Measurements from ENCODE around the gene BAHCC1. TPM values are rescaled to one million over a fixed set of nuclear protein-coding genes. Genes with fewer than 3 reads are reported as not detected.

BAHCC1 gene
- total RNA-seq, 2 experiments from 2014 or later = 0.20 to 0.41 TPM

GRCh38 chr17:81364278-81365147, 30.7 kb upstream of the BAHCC1 start:
- intact Hi-C loops (cut with DNase I, micrococcal nuclease) = no loop called here

GRCh38 chr17:81365148-81365600, 30.1 kb upstream of the BAHCC1 start:
- Mint-ChIP-seq H3K36me3 (ENCODE audit: low read depth) (no peaks in the 10 kb centered on the region), H3K27me3 (peaks cover 55% of the 10 kb centered on the region), H3K27ac (no peak overlapping the region), H3K4me1 (ENCODE audit: low read depth) (peaks cover 15% of the 10 kb centered on the region), H3K4me3 (peak overlapping the region; percentile 58), H3K9me3 (no peaks in the 10 kb centered on the region)
- intact Hi-C loops (cut with DNase I, micrococcal nuclease) = no loop called here
- TF ChIP-seq CTCF (IDR thresholded peaks at IDR 0.05) = no peak
- Histone ChIP-seq H3K27ac (ENCODE audit: low read depth in 1 of 2, low read length in 2 of 2) (no peak overlapping the region), H3K4me1 (ENCODE audit: insufficient read depth, low read length) (peaks cover 18% of the 10 kb centered on the region), H3K9me3 (ENCODE audit: control insufficient read depth in 1 of 2, insufficient read depth in 1 of 2, low read length in 2 of 2) (peaks cover 0 to 11% of the 10 kb centered on the region in 2 experiments), H3K4me3 (ENCODE audit: low read length) (no peak overlapping the region), H3K36me3 (ENCODE audit: insufficient read depth, low read length) (no peaks in the 10 kb centered on the region), H3K27me3 (ENCODE audit: control insufficient read depth in 1 of 2, insufficient read depth in 2 of 2, low read length in 2 of 2) (peaks cover 35 to 43% of the 10 kb centered on the region in 2 experiments)
- CTCF ChIA-PET = interaction anchor here (1.5 kb wide), 1 partner anchor 73 kb away, joined by 5 read pairs; no protein-coding TSS in a partner anchor
- ATAC-seq (ENCODE audit: poor library complexity) (peak; percentile 41), DNase-seq (peak in 4 of 14 experiments; percentile 10 to 62 (median 35))
- POLR2A ChIA-PET = no interaction called here

More at GRCh38 chr17:81364278-81365147, 30.7 kb upstream of the BAHCC1 start:
- ChIA-PET POLR2A (no interaction called here), CTCF (interaction anchor here (1.5 kb wide), 1 partner anchor 73 kb away, joined by 5 read pairs; no protein-coding TSS in a partner anchor)
- H3K27me3 Mint-ChIP-seq = peaks cover 61% of the 10 kb centered on the region
- H3K27me3 ChIP-seq (ENCODE audit: control insufficient read depth in 1 of 2, insufficient read depth in 2 of 2, low read length in 2 of 2) = peaks cover 35 to 43% of the 10 kb centered on the region in 2 experiments
- no peak for DNase-seq
- H3K36me3 Mint-ChIP-seq (ENCODE audit: low read depth) = no peaks in the 10 kb centered on the region
- H3K4me3 ChIP-seq (ENCODE audit: low read length) = no peak overlapping the region
- H3K9me3 ChIP-seq (ENCODE audit: control insufficient read depth in 1 of 2, insufficient read depth in 1 of 2, low read length in 2 of 2) = peaks cover 0 to 11% of the 10 kb centered on the region in 2 experiments
- no peak for ATAC-seq (ENCODE audit: poor library complexity)
- peaks cover 18% of the 10 kb centered on the region for H3K4me1 ChIP-seq (ENCODE audit: insufficient read depth, low read length)
- H3K4me1 Mint-ChIP-seq (ENCODE audit: low read depth) = peaks cover 15% of the 10 kb centered on the region
- no peaks in the 10 kb centered on the region for H3K36me3 ChIP-seq (ENCODE audit: insufficient read depth, low read length)
- H3K9me3 Mint-ChIP-seq = no peaks in the 10 kb centered on the region
- no peak overlapping the region for H3K27ac ChIP-seq (ENCODE audit: low read depth in 1 of 2, low read length in 2 of 2)
- H3K27ac Mint-ChIP-seq = no peak overlapping the region
- no peak overlapping the region for H3K4me3 Mint-ChIP-seq
- no peak for TF ChIP-seq CTCF (IDR thresholded peaks at IDR 0.05)

GRCh38 chr17:81365601-81366585, 29.4 kb upstream of the BAHCC1 start:
- Mint-ChIP-seq H3K4me1 (ENCODE audit: low read depth) (peaks cover 15% of the 10 kb centered on the region), H3K36me3 (ENCODE audit: low read depth) (no peaks in the 10 kb centered on the region), H3K27me3 (peaks cover 50% of the 10 kb centered on the region), H3K27ac (no peak overlapping the region), H3K9me3 (no peaks in the 10 kb centered on the region), H3K4me3 (peak overlapping the region; percentile 58)
- peaks cover 0 to 11% of the 10 kb centered on the region in 2 experiments for H3K9me3 ChIP-seq (ENCODE audit: control insufficient read depth in 1 of 2, insufficient read depth in 1 of 2, low read length in 2 of 2)
- H3K27me3 ChIP-seq (ENCODE audit: control insufficient read depth in 1 of 2, insufficient read depth in 2 of 2, low read length in 2 of 2) = peaks cover 35 to 43% of the 10 kb centered on the region in 2 experiments
- POLR2A ChIA-PET = no interaction called here
- H3K4me1 ChIP-seq (ENCODE audit: insufficient read depth, low read length) = peaks cover 18% of the 10 kb centered on the region
- TF ChIP-seq CTCF (IDR thresholded peaks at IDR 0.05) = no peak
- H3K36me3 ChIP-seq (ENCODE audit: insufficient read depth, low read length) = no peaks in the 10 kb centered on the region
- intact Hi-C loops (cut with DNase I, micrococcal nuclease) = no loop called here
- H3K27ac ChIP-seq (ENCODE audit: low read depth in 1 of 2, low read length in 2 of 2) = no peak overlapping the region
- CTCF ChIA-PET = interaction anchor here (1.5 kb wide), 1 partner anchor 74 kb away, joined by 5 read pairs; no protein-coding TSS in a partner anchor
- no peak overlapping the region for H3K4me3 ChIP-seq (ENCODE audit: low read length)
- ATAC-seq (ENCODE audit: poor library complexity) = peak; percentile 64
- peak in 4 of 14 experiments; percentile 24 to 63 (median 50) for DNase-seq

All from CD4-positive, alpha-beta T cell (primary cell).